DND-41 (cell line): ENCODE results near the gene MRPL3.

Experiments
- CTCF ChIP-seq: IDR thresholded peaks from 2 replicates; pipeline ENCODE4 v1.5.1; 2012; ENCODE audit warnings: borderline replicate concordance, low read length, moderate library complexity, mild to moderate bottlenecking; ENCODE audit not compliant: poor library complexity, severe bottlenecking; ENCODE audit errors: extremely low read depth
- EZH2 ChIP-seq: IDR thresholded peaks from 3 replicates; pipeline ENCODE4 v1.6.1; 2012; ENCODE audit warnings: borderline replicate concordance, low read depth, mild to moderate bottlenecking, moderate library complexity, low read length, inconsistent platforms; ENCODE audit not compliant: severe bottlenecking

DNA sequence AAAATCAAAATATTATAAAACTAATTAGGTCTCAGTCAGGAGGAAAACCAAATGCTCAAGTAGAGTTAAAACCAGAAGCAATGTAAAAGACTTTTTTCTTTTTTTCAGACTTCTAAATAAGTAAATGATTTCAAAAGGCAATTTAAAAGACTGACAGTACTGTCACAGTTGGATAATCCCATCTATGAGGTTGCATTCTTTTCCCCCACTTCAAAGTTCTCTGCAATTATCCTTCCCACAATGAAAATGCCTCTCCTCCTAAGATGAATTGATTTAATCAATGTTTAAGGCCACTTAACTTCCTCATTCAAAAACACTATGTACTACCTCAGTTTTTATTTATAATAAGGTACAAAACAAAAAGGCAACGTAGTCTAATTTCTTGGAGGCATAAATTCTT lies 8.1 kb downstream of the MRPL3 start:
- TF ChIP-seq CTCF (no peak), EZH2 (no peak)
